Endothelial cell of hepatic sinusoid (primary cell): ENCODE data around the gene LENG9.

ENCODE experiments used
- in situ Hi-C: cut with HindIII; loops from 2 replicates; pipeline ENCODE4 v1.10.0; 2017; ENCODE audit warnings: low sequenced_read_pairs

The LENG9 gene

GRCh38 chr19:54439174-54439851 is 24.3 kb downstream of the LENG9 start:
- in situ Hi-C loops, result no loop called here

GRCh38 chr19:54436628-54437252 is 26.8 kb downstream of the LENG9 start:
- in situ Hi-C loops, result no loop called here

GRCh38 chr19:54436031-54436523 is 27.5 kb downstream of the LENG9 start:
- in situ Hi-C loops, result no loop called here

- in situ Hi-C loops, result no loop called here
These were observed 28.0 kb downstream of the LENG9 start for GRCh38 chr19:54435551-54436016.

- in situ Hi-C loops, result no loop called here
These were observed 28.7 kb downstream of the LENG9 start for GRCh38 chr19:54434873-54435214.

GRCh38 chr19:54434112-54434872 is 29.3 kb downstream of the LENG9 start:
- in situ Hi-C loops, result no loop called here

- in situ Hi-C loops, result no loop called here
These were observed 29.9 kb downstream of the LENG9 start for GRCh38 chr19:54433697-54434096.

- in situ Hi-C loops, result no loop called here
These were observed 31.3 kb downstream of the LENG9 start for GRCh38 chr19:54432144-54432738.

- in situ Hi-C loops, result no loop called here
These were observed 32.2 kb downstream of the LENG9 start for GRCh38 chr19:54431255-54431838.

GRCh38 chr19:54430306-54431254 is 33.0 kb downstream of the LENG9 start:
- in situ Hi-C loops, result no loop called here

GRCh38 chr19:54429545-54430227 is 33.9 kb downstream of the LENG9 start:
- in situ Hi-C loops, result no loop called here

- in situ Hi-C loops, result no loop called here
These were observed 34.4 kb downstream of the LENG9 start for GRCh38 chr19:54429176-54429495.

- in situ Hi-C loops, result no loop called here
These were observed 35.0 kb downstream of the LENG9 start for GRCh38 chr19:54428323-54429175.

GRCh38 chr19:54427586-54427985 is 36.0 kb downstream of the LENG9 start:
- in situ Hi-C loops, result no loop called here

GRCh38 chr19:54426291-54426931 is 37.2 kb downstream of the LENG9 start:
- in situ Hi-C loops, result no loop called here

GRCh38 chr19:54425382-54425723 is 38.2 kb downstream of the LENG9 start:
- in situ Hi-C loops, result no loop called here

GRCh38 chr19:54424660-54425381 is 38.8 kb downstream of the LENG9 start:
- in situ Hi-C loops, result no loop called here

- in situ Hi-C loops, result no loop called here
These were observed 39.4 kb downstream of the LENG9 start for GRCh38 chr19:54424201-54424600.
